CD4-positive, alpha-beta T cell treated with Interferon gamma for 1 hour (primary cell): ENCODE data around the gene ENTREP1.
"Not testable (repeated sequence)": the region's sequence is repeated elsewhere in the genome, so short reads cannot be mapped to it uniquely, and the experiment has no call there.

Experiments
- DNase-seq: peaks from one replicate; pipeline ENCODE4 v3.0.0-alpha.2; 2020

The ENTREP1 gene

GRCh38 chr9:69324549-69325401, at the start of gene ENTREP1:
Gene ENTREP1 (plus strand): TSS chr9:69325215. CDS start chr9:69325310, 95 bp downstream.
- no peak for DNase-seq

DNA sequence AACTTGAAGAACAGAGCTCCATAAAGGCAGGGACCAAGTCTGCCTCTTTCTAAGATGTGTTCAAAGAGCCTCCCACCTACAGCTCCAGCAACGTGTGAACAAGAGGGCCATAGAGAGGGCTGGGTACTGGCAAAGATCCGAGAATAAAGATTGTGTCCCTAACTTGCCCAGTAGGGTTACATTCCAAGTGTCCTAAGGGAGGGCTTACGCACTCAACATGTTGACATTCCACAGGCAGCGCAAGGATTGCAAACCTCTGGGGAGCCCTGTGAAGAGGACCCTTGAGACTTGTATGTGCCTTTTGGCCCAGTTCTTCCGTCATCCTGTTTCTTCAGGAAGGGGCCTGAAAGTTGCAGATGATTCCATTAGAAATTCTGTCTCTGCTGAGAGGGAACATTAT, 48.2 kb upstream of the ENTREP1 start:
- DNase-seq = no peak

DNA sequence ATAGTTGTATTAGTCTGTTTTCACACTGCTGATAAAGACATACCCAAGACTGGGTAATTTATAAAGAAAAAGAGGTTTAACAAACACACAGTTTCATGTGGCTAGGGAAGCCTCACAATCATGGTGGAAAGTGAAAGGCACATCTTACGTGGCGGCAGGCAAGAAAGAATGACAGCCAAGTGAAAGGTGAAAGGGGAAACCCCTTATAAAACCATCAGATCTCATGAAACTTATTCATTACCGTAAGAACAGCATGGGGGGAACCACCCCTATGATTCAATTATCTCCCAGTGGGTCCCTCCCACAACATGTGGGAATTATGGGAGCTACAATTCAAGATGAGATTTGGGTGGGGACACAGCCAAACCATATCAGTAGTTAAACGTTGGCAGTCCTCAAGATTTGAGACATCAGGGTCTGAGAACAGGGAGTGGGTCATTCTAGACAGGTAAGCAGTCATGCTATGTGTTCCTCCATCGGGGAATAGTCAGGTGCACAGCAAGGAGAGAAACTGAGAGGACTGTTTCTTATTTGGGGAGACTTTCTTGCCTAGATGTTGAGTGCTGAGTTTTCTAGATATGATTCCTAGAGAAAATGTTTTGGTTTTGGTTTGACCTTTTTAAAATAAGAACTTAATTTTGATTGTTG, 45.8 kb upstream of the ENTREP1 start:
- DNase-seq = no peak

DNA sequence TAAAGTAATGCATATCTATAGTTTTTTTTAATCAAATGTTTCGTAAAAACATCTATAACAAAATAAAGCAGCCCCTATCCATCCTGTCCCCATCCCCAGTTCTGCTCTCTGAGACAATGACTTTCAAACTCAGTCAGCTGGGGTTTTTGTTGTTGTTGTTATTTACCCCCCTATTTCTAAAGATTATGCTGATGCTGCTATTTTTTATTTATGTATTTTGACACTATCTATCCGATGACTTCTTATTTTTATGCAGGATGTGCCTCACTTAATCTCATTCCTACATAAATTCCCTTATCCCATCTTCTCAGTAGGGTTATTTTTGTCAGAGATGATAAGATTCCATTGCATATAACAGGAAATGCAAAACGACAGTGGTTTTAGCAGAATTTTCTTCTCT, 45.3 kb upstream of the ENTREP1 start:
- no peak for DNase-seq

DNA sequence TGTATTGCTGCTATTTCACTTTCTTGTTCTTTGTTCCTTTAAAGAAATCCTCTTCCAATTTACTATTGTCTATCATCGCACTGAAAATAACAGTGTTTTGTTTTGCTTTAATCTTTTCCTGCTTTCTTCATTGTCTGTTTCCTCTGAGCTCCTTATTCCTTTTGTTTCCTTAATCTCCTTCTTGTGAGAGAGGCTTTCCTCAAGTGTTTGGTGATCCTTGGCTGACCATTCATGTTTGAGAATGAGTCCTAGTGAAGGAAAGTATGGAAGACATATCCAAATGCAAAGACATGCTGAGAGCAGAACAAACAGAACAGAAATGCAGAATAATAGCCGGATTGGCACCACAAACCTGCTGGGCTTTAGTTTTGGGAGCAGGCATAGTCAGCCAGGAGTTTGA, 42.0 kb upstream of the ENTREP1 start:
- no peak for DNase-seq

- DNase-seq = no peak
Measured at GRCh38 chr9:69292078-69292477, 32.9 kb upstream of the ENTREP1 start.

- no peak for DNase-seq
Measured at GRCh38 chr9:69293156-69293555, 31.9 kb upstream of the ENTREP1 start.

- DNase-seq = no peak
Measured at GRCh38 chr9:69295872-69296552, 29.0 kb upstream of the ENTREP1 start.

DNA sequence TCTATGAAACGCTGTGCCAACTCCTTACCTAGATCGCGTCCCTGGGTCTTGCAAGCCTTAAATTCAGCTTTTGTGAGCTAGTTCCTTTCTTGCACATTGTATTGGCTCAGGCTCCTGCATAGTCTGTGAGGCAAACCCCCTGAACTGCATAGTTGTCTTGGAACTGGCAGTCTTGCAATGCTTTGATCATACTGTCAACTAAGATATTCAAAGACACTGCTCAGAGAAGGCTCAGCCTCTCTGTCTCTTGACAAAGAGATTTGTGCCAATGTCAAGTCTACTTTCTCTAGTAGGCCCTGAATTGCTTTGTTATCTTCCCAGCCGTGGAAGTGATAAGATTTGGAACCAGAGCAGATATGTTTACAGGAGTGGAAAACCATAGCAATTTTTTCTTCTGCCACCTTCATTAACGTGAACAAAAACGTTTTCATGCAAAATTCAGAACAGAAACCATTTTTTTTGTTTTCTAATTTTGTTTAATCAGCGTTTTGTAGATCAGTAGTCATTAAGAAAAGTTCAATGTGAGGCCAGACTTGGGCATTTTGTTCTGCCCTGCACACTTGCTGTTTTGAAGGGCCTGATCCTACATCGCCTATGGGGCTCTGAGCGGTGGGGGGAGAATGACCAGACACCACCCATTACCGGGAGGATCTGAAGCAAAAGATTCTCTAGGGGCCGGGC, 27.6 kb upstream of the ENTREP1 start:
- no peak for DNase-seq

GRCh38 chr9:69299315-69299714, 25.7 kb upstream of the ENTREP1 start:
- no peak for DNase-seq

- DNase-seq = no peak
Measured at GRCh38 chr9:69299826-69300225, 25.2 kb upstream of the ENTREP1 start.

- DNase-seq = no peak
Measured at GRCh38 chr9:69303331-69303730, 21.7 kb upstream of the ENTREP1 start.

DNA sequence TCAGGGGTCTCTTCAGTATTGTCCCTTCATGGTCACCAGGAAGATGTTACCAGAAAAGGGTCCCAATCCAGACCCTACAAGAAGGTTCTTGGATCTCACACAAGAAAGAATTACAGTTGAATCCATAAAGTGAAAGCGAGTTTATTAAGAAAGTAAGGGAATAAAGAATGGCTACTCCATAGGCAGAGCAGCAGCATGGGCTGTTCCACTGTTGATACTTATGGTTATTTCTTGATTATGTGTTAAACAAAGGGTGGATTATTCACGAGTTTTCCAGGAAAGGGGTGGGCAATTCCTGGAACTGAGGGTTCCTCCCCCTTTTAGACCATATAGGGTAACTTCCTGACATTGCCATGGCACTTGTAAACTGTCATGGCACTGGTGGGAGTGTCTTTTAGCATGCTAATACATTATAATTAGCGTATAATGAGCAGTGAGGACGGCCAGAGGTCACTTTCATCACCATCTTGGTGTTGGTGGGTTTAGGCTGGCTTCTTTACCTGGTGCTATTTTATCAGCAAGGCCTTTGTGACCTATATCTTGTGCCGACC, 18.0 kb upstream of the ENTREP1 start:
- DNase-seq = not testable (repeated sequence)

- DNase-seq = no peak
Measured at GRCh38 chr9:69307446-69308205, 17.4 kb upstream of the ENTREP1 start.

DNA sequence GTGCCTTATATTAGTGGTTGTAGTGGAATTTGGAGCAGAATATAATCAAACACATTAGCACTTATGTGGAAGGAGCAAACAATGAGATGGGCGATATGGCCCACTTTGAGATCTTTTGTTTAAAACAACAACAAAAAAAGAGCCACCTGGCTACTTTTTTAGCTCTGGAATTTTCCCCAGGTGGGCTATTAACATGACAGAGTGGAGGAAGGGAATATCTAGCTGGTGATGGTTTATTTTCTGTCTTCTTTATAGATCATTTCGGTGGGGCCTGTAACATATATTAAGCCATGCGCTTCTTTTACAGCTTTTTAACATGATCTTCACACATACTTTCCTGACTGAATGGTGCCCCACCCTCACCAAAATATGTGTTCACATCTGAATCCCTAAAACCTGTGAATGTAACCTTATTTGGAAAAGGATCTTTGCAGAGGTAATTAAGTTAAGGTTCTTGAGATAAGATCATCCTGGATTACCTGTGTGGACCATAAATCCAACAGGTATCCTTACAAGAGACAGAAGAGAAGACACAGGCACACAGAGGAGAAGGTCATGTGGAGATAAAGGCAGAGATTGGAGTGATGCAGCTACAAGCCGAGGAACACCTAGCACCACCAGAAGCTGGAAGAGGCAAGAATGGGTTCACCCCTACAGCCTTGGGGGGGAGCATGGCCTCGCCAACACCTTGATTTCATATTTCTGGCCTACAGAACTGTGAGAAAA, 16.6 kb upstream of the ENTREP1 start:
- no peak for DNase-seq

DNA sequence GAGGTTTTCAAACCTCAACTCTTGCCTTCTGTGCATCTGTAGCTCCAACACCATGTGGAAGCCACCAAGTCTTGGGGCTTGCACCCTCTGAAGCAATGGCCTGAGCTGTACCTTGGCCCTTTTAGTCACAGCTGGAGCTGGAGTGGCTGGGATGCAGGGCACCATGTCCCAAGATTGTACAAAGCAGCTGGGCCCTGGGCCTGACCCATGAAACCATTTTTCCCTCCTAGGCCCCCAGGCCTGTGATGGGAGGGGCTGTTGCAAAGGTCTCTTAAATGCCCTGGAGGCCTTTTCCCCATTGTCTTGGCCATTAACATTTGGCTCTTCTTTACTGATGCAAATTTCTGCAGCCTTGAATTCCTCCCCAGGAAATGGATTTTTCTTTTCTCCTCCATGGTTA, 11.8 kb upstream of the ENTREP1 start:
- DNase-seq = no peak

GRCh38 chr9:69314547-69314946, 10.5 kb upstream of the ENTREP1 start:
- DNase-seq = no peak

DNA sequence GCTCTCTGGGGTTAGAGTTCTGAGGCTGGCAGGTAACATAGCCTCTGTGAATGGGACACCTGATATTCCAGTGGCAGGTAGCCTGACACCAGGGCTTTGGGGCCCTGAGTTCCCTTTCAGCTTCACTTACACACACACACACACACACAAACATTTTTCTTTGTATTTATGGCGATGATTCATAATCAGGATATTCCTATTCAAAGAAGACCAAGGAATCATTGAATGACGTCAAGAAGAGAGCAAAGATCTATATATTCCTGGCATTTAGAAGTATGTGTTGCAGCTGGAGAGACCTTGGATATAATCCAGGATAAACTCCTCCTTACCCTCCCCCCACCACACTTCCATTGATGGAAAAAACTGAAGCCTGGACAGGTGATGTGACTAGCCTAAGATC, 7.9 kb upstream of the ENTREP1 start:
- DNase-seq = no peak

GRCh38 chr9:69317894-69318293, 7.1 kb upstream of the ENTREP1 start:
- DNase-seq = no peak

- DNase-seq = no peak
Measured at GRCh38 chr9:69319324-69320025, 5.5 kb upstream of the ENTREP1 start.

DNA sequence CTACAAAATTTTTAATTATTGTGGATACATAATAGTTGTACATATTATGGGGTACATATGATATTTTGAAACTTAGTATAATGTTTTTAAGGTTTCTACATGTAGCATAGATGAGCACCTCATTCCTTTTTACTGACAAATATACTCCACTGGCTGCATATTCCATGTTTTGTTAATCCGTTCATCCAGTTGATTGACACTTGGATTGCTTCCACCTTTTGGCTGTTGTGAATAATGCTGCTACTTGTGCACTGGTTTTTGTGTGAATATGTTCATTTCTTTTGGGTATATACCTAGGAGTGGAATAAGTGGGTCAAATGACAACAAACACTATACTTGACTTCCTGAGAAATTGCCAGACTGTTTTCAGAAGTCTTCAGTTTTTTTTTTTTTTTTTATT, 2.8 kb upstream of the ENTREP1 start:
- no peak for DNase-seq
